Epithelial cell of esophagus (primary cell): Measurements from ENCODE around the gene MEMO1.
A peak's percentile ranks its signal among the peaks of the same experiment; 100 is the strongest.
"Not testable (repeated sequence)": the region's sequence is repeated elsewhere in the genome, so short reads cannot be mapped to it uniquely, and the experiment has no call there.

ENCODE experiments used
- DNase-seq: peaks from one replicate; pipeline ENCODE4 v3.0.0; 2010; ENCODE audit warnings: low read depth
- H3K4me3 ChIP-seq: 2 replicates; pipeline ENCODE4 v1.5.1; 2011; ENCODE audit warnings: mild to moderate bottlenecking, low read length, control low read depth
- TF ChIP-seq, protein P1 (sequence below): IDR thresholded peaks from 2 replicates; pipeline ENCODE4 v1.5.1; 2011; ENCODE audit warnings: low read depth, mild to moderate bottlenecking, low read length, control low read depth, inconsistent platforms; ENCODE audit not compliant: insufficient read depth; ENCODE audit errors: missing control alignments

Gene MEMO1

GRCh38 chr2:31886700-31887099 lies 124.1 kb downstream of the MEMO1 start:
- TF ChIP-seq, protein P1, sequence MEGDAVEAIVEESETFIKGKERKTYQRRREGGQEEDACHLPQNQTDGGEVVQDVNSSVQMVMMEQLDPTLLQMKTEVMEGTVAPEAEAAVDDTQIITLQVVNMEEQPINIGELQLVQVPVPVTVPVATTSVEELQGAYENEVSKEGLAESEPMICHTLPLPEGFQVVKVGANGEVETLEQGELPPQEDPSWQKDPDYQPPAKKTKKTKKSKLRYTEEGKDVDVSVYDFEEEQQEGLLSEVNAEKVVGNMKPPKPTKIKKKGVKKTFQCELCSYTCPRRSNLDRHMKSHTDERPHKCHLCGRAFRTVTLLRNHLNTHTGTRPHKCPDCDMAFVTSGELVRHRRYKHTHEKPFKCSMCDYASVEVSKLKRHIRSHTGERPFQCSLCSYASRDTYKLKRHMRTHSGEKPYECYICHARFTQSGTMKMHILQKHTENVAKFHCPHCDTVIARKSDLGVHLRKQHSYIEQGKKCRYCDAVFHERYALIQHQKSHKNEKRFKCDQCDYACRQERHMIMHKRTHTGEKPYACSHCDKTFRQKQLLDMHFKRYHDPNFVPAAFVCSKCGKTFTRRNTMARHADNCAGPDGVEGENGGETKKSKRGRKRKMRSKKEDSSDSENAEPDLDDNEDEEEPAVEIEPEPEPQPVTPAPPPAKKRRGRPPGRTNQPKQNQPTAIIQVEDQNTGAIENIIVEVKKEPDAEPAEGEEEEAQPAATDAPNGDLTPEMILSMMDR, result peak; percentile 46
- peak; percentile 11 for DNase-seq
- no peak overlapping the region for H3K4me3 ChIP-seq

DNA sequence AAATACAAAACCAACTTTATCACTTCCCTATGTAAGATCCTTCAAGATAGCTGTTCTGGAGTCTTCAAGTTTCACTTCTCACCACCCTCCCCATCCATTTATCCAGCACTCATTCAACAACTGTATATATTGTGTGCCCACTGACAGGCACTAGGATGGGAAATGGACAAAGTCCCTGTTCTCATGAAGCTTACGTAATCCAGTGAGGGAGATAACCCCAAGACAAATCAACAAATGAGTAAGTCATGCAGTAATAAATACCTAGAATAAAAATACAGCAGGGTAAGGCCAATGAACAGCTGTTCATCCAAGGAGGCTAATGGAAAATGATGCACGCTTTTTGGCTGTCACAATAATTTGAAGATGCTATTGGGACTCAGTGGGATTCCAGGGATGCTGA lies 133.8 kb downstream of the MEMO1 start:
- no peak overlapping the region for H3K4me3 ChIP-seq
- DNase-seq, result peak; percentile 11
- TF ChIP-seq, protein P1, result no peak

DNA sequence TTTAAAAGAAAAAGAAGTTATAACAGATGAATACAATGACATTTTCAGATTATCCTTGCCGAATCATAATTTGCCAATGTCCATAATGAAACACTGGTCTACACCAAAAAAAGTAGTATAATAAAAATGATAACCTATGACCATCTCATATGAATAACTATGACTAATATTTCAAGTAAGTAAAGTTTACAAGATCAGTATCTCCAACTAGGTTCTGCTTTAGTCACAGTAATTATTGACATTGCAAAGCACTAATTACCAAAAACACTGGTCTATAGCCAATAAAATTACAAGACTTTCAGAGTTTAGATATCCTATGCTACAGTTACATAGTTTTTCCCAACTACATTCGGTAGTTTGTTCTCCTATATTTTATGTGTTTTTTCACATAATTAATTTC lies 136.7 kb downstream of the MEMO1 start:
- DNase-seq, result no peak

GRCh38 chr2:31865215-31865614 lies 145.6 kb downstream of the MEMO1 start:
- TF ChIP-seq, protein P1, result no peak
- no peak overlapping the region for H3K4me3 ChIP-seq
- no peak for DNase-seq

More for the DNA sequence above, 136.7 kb downstream of the MEMO1 start:
- no peak overlapping the region for H3K4me3 ChIP-seq
- TF ChIP-seq, protein P1, result no peak

DNA sequence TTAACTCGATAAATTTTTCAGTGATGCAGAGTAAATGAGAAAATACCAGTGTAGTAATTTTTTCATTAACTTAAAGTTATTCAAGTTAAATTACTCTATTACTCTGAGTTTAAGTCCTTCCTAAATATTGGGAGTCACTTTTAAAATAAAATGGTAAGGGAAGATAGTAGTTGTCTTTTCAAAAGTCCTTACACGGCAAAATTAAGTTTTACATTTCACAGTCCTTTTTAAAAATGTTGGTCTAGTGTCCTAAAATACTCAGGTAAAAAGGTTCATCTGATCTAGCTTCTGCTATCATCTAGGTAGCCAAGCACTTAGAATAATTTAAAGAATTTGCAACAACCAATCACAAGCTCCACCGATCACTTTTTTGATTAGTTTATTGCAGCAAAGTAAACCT lies 146.9 kb downstream of the MEMO1 start:
- TF ChIP-seq, protein P1, result no peak
- no peak overlapping the region for H3K4me3 ChIP-seq
- no peak for DNase-seq

DNA sequence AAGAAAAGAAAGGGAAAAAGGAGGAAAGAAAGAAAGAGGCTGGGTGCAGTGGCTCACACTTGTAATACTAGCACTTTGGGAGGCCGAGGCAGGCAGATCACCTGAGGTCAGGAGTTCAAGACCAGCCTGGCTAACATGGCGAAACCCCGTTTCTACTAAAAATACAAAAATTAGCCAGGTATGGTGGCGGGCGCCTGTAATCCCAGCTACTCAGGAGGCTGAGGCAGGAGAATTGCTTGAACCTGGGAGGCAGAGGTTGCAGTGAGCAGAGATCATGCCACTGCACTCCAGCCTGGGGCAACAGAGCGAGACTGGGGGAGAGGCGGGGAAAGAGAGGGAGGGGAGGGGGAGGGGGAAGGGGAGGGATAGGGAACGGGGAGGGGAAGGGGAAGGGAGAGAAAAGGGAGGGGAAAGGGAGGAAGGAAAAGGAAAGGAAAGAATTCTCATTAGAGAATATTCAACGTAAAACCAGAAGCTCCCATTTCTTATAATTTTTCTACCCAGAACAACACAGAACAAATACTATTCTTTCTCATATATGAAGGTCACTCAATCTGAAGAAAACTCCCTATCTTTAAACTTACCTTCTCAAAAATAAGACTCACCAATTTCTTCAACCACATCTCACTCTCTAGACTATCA lies 147.7 kb downstream of the MEMO1 start:
- not testable (repeated sequence) for DNase-seq, H3K4me3 ChIP-seq

- TF ChIP-seq, protein P1, result no peak
- DNase-seq, result no peak
- H3K4me3 ChIP-seq, result no peak overlapping the region
Observed at GRCh38 chr2:31859959-31860358, 150.8 kb downstream of the MEMO1 start.
